GM06990 (cell line): Measurements from ENCODE around the gene VILL.

Source experiments
- DNase-seq: peaks from one replicate; pipeline ENCODE4 v3.0.0-alpha.2; 2011; ENCODE audit not compliant: insufficient read length; ENCODE audit errors: extremely low read depth
- H3K27me3 ChIP-seq: replicated peaks from 2 replicates; pipeline ENCODE4 v1.6.0; 2011; ENCODE audit warnings: low read length; ENCODE audit not compliant: control insufficient read depth, insufficient read depth
- H3K36me3 ChIP-seq: 2 replicates; pipeline ENCODE4 v1.5.1; 2011; ENCODE audit warnings: low read length; ENCODE audit not compliant: control insufficient read depth, insufficient read depth
- H3K4me3 ChIP-seq: replicated peaks from 2 replicates; pipeline ENCODE4 v1.5.1; 2011; ENCODE audit warnings: low read depth, mild to moderate bottlenecking, control low read depth, low read length
- CTCF ChIP-seq: IDR thresholded peaks from 2 replicates; pipeline ENCODE4 v1.5.1; 2011; ENCODE audit warnings: low read length, control low read depth, mild to moderate bottlenecking, inconsistent platforms; ENCODE audit not compliant: insufficient read depth, poor library complexity, severe bottlenecking

VILL gene

GRCh38 chr3:37988931-37989525 is 1.6 kb upstream of the VILL start:
- no peaks in the 10 kb centered on the region for H3K36me3 ChIP-seq
- no peak for TF ChIP-seq CTCF
- H3K27me3 ChIP-seq: no peaks in the 10 kb centered on the region
- DNase-seq: no peak
- H3K4me3 ChIP-seq: no peak overlapping the region

- DNase-seq: no peak
- Histone ChIP-seq H3K4me3 (no peak overlapping the region), H3K27me3 (no peaks in the 10 kb centered on the region), H3K36me3 (no peaks in the 10 kb centered on the region)
- TF ChIP-seq CTCF: no peak
Observed at GRCh38 chr3:37989821-37990480, 635 bp upstream of the VILL start.

GRCh38 chr3:37991109-37991508 is 523 bp downstream of the VILL start:
- TF ChIP-seq CTCF: no peak
- H3K27me3 ChIP-seq: no peaks in the 10 kb centered on the region
- H3K4me3 ChIP-seq: no peak overlapping the region
- no peak for DNase-seq
- H3K36me3 ChIP-seq: 0 out of 2 replicates have a peak, but pooled peaks cover 2% of the 10 kb centered on the region

- no peak overlapping the region for H3K4me3 ChIP-seq
- TF ChIP-seq CTCF: no peak
- 0 out of 2 replicates have a peak, but pooled peaks cover 2% of the 10 kb centered on the region for H3K36me3 ChIP-seq
- no peaks in the 10 kb centered on the region for H3K27me3 ChIP-seq
- DNase-seq: no peak
Observed at GRCh38 chr3:37991823-37992222, 1.2 kb downstream of the VILL start.

GRCh38 chr3:37992271-37993066 is 1.9 kb downstream of the VILL start:
- Histone ChIP-seq H3K36me3 (peaks cover 2% of the 10 kb centered on the region; the same call in 1 of the 2 replicates), H3K4me3 (no peak overlapping the region), H3K27me3 (no peaks in the 10 kb centered on the region)
- no peak for TF ChIP-seq CTCF
- no peak for DNase-seq
